ENCODE data around the gene LIAS.
"Not testable (repeated sequence)": the region's sequence is repeated elsewhere in the genome, so short reads cannot be mapped to it uniquely, and the experiment has no call there.

The LIAS gene

DNA sequence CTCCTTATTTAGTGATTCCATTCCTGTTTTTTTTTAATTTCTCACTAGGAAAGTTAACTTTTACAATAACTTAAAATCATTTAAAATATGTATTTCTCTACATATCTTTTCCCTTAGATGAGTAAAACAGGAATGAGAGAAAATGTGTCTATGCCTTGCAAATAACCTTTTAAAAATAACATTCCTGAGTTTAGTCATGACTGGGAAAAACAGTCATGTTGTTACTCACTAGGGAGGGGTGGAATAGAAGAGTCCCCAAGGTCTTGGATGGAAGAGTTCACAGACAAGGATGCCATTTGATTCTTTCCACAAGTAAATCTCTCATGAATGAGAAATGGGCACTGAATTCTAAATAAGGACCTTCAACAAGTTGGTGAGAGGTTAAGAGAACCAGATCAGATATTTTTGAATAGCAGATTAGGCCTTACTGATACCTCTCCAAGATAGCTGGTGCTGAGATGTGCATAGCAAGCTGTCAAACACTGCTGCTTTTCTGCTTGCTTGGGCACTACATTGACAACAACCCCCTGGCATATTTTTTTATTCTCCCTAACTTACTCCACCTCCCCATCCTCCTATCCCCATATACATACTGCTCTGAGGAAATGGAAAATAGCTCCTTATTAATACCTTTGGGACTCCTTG, 43.3 kb downstream of the LIAS start:
- no peak for DNase-seq

DNA sequence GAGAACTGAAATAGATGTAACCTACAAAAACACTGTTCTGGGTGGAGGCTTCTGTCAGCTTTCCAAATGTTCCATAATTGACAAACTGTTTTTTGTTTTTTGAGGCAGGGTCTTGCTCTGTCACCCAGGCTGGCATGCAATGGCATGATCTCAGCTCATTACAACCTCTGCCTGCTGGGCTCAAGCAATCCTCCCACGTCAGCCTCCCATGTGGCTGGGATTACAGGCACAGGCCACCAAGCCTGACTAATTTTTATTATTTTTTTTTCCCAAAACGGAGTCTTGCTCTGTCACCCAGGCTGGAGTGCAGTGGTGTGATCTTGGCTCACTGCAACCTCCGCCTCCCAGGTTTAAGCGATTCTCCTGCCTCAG, 43.8 kb downstream of the LIAS start:
- DNase-seq = not testable (repeated sequence)

DNA sequence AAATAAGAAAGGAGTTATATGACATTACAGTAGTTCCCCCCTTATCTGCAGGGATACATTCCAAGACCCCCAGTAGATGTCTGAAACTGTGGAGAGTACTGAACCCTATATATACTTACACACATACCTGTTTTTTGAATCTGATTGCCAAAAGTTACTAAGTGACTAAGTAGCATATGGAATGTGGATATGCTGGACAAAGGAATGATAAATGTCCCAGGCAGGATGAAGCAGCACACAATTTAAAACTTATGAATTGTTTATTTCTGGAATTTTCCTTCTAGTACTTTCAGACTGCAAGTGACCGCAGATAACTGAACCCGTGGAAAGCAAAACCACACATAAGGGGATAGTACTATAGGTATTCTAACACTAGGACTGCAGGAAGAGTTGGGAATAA, 45.7 kb downstream of the LIAS start:
- DNase-seq = no peak

DNA sequence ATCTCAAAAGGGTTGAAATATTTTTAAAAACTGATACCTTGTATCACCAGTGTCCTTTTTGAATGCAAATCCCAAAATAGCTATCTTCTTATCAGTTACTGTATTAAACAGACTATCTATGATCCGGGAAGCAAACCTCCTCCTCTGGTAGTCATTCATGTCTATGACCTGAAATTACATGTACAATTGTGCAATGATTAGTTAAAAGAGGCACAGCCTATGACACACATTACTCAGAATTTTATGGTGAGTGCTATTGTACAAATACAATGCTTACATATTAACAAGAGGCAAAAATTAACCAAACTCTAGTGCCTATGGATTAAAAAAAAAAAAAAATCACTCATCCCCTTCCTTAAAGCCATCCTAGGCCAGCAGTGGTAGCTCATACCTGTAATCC, 46.7 kb downstream of the LIAS start:
- no peak for DNase-seq

DNA sequence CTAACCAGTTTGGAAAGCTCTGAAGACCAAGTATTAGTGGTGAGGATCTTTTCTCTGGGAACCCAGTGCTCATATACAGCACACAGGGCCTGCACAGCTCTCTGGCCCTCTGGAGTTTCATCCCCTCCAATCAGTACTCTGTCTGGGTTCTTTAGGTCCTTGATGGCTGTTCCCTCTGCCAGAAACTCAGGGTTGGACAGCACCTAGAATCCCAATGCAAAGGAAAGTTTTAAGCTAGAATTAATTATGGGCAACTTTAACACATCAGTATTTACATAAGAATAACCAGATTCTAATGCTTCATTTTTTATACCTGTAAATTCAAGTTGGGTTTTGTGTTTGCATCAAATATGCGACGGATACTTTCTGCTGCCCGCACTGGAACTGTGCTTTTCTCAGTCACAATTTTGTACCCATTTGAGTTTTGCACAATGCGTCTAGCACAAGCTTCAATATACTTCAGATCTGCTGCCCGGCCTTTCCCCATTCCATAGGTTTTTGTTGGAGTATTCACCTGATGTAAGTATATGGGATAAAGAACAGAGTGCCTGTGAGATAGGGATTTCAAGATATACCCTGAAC, 51.6 kb downstream of the LIAS start:
- DNase-seq = no peak

DNA sequence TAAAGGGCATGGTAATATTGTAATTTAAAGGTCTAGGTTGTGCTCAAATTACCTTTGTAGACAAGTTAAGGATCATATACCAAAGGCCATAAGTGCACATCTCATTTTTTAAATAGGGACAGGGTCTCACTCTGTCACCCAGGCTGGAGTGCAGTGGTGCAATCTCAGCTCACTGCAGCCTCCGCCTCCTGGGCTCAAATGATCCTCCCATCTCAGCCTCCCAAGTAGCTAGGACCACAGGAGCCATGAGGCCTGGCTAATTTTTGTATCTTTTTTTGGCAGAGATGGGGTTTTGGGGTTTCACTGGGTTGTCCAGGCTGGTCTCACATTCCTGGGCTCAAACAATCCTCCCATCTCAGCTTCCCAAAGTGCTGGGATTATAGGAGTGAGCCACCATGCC, 55.4 kb downstream of the LIAS start:
- DNase-seq = not testable (repeated sequence)

DNA sequence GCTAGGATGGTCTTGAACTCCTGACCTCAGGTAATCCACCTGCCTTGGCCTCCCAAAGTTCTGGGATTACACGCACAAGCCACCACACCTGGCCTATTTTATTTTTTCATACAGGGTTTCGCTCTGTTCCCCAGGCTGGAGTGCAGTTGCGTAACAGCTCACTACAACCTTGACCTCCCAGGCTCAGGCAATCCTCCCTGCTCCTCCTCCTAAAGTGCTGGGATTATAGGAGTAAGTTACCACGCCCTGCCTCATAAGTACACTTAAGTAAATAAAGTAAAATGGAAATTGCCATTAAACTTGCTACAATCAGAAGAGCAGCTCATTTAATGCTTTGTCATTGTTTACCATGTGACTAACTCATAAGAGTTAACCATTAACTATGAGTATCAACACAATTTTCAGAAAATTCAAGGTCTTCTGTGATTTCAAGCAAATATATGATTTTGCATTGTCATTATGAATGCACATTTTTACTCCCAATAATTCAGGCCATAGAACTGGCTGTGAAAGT, 56.1 kb downstream of the LIAS start:
- no peak for DNase-seq

DNA sequence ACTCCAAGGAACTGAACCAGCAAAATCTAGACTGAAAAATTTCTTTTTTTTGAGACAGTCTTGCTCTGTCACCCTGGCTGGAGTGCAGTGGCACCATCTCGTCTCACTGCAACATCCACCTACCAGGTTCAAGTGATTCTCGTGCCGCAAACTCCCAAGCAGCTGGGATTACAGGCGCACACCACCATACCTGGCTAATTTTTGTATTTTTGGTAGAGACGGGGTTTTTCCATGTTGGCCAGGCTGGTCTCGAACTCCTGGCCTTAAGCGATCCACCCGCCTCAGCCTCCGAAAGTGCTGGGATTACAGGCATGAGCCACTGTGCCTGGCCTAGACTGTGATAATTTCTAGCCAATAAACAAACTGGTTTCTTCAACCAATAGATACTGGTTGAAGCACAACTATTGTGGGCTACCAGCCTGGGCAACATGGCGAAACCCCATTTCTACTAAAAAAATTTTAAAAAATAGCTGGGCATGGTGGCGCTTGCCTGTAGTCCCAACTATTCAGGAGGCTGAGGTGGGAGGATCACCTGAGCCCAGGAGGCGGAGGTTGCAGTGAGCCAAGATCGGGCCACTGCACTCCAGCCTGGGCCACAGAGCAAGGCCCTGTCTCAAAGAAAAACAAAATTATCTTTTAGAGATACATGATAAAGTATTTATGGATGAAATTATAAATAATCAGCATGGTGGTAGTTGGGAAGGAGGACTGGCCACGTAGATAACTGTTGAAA, 57.0 kb downstream of the LIAS start:
- not testable (repeated sequence) for DNase-seq

DNA sequence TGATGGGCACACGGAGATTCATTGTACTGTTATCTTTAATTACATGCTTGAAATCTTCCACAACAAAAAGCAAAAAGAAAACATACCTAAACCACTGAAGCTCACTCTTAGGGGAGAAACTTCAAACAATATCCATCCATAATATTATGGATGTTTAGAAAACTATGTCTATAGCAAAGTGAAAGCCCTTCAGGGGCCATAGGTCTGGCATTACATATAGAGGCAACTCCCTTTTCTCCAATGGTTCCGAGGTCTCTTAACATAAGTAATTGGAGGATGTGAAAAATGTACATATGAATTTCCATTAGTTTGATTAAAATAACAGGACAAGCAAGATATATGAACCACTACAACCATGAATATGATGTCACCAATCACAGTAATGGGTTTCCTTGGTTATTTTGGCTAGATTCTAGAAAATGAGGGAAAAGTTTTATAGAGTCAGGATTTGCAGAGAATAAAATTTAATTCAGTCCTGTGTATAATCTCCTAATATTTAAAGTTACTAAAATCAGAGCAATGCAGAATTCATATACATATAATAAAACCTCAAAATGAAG, 57.6 kb downstream of the LIAS start:
- no peak for DNase-seq

DNA sequence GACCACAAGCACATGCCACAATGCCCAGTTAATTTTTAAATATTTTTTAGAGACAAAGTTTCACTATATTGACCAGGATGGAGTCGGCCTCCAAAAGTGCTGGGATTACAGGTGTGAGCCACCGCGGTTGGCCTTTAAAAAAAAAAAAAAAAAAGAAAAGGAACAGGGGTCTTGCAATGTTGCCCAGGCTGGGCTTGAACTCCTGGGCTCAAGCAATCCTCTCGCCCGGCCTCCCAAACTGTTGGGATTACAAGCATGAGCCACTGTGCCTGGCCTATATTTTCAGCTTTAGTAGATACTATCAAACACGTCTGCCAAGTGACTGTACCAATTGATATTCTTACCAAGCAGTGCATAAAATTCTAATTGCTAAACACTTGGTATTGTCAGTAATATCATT, 59.6 kb downstream of the LIAS start:
- no peak for DNase-seq

DNA sequence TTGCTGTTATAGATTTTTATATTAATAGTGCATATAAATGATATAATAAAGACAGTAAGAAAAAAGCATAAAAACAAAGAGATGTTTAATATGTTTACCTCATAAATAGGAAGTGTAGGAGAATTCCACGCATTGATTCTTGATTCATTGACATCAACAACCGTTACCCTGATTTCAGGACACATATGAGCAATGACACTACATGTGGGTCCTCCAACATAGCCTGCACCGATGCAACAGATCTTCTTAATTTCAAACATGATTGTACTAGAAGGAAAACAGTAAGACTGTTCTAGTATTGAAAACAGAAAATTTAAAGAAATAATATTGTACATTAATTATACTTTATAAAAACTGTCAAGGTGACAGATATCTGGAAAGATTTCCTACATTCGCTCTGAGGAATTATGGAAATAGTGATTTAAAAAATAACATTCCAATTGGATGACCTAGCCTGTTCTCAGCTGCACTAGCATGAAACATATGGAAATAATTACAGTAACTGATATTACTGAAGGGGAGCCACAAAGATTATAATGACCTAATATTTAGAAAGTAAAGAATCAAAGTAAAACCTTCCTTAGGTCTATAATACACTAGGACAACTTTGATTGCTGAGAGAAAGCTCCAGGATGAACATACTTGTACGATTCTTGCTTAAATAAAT, 62.5 kb downstream of the LIAS start:
- no peak for DNase-seq

DNA sequence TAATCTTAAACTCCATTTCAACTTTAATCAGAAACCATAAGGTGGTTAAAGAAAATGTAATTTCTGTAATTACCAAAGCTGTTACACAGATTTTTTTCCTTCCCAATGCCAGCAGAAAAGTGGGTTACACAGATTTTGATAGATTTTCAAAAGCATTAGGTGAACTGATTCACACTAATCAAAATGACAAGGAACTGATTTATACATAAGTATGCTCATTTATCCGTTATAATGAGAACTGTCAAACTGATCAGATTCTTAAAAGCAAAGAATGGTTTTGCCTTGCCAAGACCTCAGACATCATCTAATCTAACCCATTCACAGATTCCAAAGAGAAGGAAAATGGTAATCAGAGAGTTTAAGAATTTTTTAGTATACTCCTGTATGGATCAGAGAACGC, 63.2 kb downstream of the LIAS start:
- DNase-seq = no peak

DNA sequence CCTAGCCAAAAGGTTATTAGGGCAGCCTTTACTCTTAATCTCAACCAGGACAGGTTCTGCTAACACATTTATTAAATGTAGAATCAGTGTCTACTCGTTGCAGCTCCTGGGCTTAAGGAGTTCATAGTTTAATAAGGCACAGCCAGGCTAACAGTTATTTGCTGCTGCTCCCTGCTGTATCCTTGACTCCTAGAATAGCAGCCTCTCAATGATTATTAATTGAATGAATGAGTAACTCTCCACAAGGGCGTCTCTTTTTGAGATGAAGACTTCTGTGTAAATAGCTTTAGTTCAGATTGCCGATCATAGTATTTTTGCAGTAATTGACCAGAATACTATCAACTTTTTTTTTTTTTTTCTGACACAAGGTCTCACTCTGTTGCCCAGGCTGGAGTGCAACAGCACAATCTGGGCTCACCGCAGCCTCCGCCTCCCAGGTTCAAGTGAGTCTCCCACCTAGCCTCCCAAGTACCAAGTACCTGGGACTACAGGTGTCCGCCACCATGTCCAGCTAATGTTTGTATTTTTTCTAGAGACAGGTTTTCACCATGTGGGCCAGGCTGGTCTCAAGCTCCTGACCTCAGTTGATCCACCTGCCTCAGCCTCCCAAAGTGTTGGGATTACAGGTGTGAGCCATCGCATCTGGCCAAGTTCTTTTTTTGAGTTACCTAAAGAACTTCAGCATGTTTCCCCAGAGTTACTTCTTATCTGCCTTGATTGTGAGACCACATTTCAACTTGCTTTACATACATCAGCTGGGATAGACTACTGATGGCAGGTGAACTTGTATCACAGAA, 65.5 kb downstream of the LIAS start:
- no peak for DNase-seq

DNA sequence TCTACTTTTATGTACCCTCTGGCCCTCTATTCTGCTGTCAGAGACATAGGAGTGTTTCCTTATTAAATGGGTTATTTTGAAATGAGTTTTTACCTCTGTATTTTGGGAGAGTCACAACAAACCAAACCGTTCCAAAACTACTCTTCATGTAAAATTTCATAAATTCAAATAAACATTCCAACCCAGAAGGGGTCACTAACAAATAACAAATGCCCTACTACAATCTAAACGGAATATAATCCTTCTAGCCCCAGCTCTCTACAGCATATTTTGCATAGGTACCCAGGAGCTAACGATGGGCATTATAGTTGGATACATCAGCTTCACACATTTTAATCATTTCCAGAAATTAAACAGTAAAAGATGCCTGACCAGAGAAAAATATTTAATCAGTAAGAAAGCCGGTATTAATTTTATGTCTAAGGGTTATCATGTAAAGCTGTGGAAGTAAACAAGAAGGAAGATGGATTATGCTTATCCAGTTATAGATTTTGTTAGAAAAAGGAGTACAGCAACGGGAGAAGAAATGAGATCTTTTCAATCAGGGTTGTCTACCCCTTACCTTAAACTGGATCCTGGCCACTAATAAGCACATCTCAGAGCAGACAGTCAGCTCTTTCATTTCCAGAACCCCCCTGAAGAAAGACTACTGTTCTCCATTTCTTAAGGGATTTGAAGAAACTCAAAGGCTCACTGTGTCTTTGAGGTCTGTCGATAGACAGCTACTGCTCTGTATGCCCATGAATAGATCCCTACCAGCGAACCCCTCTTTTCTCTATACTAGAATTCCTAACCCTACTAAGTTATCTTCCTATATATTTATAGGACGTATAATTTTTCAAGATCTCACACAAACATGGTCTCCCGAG, 67.2 kb downstream of the LIAS start:
- DNase-seq = no peak

DNA sequence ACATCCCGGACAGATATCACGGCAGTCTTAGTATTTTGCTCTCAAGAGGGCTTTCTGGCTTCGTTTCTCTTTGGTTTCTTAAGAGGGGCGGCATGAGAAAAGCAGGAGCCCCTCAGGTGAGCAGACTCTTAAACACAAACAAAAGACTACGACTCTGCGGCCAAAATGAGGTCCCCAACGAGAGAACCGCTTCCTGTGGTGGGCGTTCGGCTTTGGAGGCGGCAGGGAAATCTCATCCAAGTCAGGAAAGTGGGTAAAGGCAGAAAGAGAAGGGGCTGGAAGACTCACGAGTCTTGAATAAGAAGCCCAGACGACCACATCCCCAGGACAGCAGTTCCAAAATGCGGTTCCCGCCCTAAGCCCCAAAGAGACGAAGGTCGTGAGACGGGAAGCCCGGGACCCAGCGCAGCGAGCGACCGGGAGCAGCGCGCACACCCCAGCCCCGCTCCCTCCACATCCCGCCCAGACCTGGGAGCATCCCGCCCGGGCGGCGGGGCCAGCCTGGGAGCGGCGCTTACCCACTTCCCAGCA, 68.0 kb downstream of the LIAS start:
- no peak for DNase-seq

DNA sequence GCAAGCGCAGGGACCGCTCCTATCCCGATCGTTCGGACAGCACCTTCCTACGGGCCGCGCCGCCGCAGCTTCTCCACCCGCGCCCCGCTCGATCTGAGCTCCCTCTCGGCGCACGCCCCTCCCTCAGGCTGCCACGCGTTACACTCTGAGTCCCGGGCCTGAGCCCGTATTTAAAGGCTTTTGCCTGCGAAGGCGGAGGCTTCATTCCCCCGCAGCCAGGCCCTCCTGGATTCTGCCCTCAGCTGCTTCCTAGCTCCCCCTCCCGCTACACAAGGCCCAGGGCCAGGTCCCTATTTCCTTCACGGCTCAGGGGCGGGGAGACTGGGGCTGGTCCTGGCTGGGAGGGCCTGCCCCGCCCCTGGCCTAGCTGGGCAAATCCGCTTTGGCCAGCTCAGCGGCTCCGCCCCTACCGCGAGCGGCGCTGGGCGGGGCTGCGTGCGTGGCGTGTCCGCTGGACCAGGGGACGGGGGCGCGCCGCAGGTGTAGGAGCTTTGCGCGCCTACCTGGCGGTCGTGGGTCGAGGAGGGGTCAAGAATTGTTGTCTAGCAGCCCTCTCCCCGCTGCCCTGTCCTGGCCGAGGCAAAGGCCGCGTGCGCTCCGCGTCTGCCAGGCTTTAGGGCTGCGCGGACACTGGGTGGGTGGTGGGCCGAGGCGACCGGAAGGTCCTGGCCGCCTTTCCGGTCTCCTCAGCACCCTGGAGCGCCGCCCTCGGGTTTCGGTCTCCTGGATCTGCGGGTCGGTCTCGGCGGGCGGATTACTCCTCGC, 68.6 kb downstream of the LIAS start, which contains the start of gene UGDH:
Gene UGDH, minus strand, starts transcription at position 144 of the 765 bp plus-strand sequence. CDS start 5,927 bp downstream, outside the sequence.
- peak; percentile 99 for DNase-seq

DNA sequence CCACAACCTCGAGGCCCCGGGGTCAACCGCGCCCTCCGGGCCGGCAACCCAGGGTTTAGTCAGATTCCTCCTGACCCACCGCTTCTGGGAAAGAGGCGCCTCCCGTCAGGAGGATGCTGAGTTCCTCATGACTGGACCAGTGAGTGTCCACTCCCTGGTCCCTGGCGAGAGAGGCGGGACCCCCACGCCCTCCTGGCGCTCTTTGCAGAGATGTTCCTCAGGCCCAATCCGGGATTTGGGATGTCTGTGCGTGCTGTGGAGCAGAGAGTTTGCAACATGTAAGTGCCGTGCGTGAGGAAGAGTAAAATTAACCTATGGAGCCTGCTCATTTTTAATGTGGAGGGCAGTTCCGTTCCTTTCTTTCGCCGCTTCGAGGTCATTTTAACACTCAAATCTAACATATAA, 69.2 kb downstream of the LIAS start:
- no peak for DNase-seq

Measured in left hindlimb (tissue), 1 donor.